M059J (cell line): ENCODE measurements around the gene CARD10. TPM values are rescaled to one million over a fixed set of nuclear protein-coding genes. Genes with fewer than 3 reads are reported as not detected.
"Not testable (repeated sequence)": the region's sequence is repeated elsewhere in the genome, so short reads cannot be mapped to it uniquely, and the experiment has no call there.

ENCODE experiments used
- DNase-seq: peaks from one replicate; pipeline ENCODE4 v3.0.0-alpha.2; 2012; ENCODE audit warnings: low read depth
- total RNA-seq: library from RNA; depleted of rRNA; stranded (reverse); fragments of >200 nt; shearing (Covaris generic); gene quantifications from 2 replicates; pipeline ENCODE4 v1.2.3, GENCODE V29; 2014

Gene CARD10
- total RNA-seq, 1 experiment from 2014 or later: 10.6 TPM

DNA sequence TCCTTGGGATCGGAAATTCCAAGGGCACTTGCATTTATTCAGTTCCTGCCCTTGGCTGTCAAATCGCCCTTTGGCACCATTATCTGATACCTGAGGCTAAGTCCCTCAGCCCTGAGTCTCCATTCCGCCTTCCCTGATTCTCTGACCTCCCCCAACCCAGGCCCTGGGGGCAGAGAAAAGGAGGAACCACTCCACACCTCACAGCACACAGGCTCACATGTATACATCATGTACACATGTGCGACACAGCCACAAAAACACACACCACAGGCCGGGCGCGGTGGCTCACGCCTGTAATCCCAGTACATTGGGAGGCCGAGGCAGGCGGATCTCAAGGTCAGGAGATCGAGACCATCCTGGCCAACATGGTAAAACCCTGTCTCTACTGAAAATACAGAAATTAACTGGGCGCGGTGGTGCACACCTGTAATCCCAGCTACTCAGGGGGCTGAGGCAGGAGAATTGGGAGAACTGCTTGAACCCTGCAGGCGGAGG lies 51.0 kb downstream of the CARD10 start:
- DNase-seq: not testable (repeated sequence)

DNA sequence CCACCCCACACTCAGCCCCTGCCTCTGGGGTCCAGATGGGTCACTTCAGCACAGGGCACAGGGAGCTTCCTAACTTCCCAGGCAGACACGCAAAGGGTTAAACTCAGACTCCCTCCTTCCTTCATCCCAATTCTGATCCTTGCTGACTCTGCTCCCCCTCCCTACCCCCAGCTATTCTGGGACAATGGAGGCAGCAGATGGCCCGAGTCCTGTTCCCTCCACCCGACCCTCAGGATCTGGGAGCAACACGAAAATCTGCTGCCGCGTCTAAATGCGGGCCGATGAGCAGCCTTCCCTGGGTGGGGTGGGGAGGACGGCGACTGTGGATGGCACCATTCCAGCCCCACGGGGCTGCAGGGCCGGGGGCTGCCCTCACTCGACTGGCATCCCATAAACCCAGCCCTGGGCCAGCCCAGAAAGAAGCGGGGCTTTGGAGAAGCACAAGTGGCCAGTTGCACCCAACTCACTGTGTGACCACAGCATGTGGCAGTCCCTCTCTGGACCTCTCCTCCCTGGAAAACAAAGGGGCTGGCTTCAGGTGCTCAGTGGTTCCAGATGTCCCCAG lies 51.7 kb downstream of the CARD10 start:
- no peak for DNase-seq

DNA sequence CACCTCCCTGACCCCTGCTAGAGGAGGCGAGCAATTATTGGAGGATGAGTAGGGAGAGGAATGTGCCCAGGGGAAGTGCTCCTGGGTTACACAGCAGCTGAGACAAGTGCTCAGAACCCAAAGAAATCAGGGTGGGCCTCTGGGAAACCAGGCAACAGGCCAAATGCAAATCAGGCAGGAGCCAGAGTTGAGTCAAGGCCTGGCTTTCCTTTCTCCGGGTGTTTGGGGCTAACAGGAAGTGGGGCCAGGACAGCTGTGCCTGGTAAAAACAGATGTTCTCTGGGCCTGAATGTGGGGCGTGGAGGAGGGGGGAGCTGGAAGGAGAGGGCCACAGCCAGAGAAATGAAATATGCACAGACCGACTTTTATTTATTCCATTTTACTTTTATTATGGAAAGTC lies 55.0 kb downstream of the CARD10 start:
- no peak for DNase-seq

DNA sequence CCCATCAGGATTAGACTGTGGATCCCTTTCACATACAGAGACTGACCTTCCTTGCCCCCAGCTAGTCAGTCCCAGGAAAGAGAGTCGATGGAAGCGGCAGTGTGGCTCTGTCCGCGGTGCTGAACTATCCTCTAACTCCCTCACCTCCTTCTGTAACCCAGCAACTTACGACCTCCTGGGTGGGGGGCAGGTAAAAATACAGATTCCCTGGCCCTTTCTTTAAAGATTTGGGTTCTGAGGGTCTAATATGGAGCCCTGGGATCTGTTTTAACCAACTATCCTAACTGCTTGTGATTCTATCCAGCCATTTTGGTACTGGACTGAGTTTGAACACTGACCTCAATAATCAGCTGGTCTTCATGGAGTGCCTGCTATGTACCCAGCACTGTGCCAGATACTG lies 56.2 kb downstream of the CARD10 start:
- peak; percentile 35 for DNase-seq

DNA sequence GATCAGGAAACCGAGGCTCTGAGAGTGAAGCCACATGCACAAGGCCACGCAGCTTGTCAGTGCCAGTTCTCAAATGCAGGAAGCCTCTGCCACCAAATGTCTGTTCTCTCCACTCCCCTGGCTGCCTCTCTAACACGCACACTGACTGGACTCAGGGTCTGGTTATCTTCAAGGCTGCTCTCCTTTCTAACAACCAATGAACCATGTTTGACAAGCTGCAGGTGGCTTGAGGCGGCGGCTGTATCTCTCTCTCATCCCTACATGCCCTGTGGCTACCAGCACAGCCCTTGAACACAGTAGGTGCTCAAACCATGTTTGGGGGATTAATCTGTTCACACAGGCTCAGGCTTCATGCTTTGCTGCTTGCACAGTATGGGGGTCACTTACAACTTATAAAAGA lies 56.8 kb downstream of the CARD10 start:
- no peak for DNase-seq

DNA sequence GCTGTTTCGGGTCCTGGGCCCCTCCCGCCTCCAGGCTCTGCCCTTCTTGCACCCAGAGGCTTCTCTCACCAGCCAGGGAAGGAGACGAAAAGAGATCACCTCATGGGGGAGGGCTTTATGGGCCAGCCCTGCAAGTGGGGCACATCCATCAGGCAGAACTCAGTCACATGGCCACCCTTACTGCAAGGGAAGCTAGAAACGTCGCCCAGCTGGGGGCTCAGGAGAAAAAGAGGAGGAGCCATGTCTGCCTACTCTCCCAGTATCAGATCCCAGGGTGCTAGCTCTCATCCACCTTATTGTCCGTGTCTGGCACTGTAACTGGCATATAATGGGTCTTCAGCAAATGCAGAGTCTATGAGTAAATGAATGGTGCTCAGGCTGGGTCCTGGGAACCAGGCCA lies 57.3 kb downstream of the CARD10 start:
- DNase-seq: no peak

GRCh38 chr22:37460684-37461083 lies 58.5 kb downstream of the CARD10 start:
- DNase-seq: no peak

GRCh38 chr22:37459206-37459605 lies 60.0 kb downstream of the CARD10 start:
- DNase-seq: no peak

DNA sequence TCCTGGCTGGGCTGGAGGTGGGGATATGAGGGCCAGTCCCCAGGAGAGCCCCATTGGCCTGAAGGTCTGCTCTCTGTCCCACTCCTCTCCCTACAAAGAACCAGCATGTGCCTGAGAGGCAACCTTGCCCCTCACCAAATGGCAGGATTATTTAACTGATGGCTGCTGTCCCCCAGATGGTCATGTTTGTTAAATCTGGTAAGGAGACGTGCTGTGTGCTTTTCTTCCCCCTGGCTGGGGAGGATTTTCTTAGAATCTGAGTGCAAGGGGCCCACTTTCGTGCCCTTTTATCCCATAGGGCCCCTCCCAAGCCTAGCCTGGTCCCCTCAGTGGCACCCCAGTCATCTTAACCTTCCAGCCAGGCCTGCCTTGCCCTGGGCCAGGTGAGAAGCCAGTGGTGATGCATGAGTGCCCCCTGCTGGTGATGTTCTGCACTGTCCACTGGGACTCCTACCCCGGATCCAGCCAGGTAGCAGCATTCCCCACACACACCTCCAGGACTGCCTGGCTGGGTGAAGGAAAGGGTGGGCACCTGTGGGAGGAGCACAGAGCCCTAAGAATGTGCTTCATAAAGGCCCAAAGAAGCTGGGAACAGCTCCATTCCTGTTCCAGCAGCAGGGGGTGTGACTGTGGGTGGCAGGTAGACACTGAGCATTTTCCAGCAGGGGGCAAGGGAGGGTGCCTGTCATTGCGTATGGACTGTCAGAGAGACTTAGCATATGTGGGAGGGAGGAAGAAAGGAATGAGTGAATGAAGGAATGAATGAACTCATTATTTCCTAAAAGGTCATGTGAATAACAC lies 61.9 kb downstream of the CARD10 start:
- DNase-seq: peak; percentile 62

DNA sequence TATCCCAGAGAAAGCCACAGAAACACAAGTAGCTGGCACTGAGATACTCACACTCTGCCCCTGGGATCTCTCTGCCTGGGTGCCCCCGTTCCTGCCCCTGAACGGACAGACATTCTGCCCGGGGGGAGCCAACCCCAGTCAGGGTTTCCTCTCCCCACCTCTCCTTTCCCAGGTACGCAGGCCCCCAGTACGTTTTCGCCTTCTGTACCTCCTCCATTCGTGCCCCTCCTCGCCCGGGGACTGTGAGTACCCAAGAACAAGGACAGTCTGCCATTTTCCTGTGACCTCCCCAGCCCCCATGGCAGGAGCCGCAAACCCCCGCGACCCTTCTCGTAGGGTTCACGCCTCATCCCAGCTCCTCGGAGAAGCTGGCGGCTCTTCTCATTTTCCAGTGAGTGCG lies 62.9 kb downstream of the CARD10 start:
- DNase-seq: no peak

DNA sequence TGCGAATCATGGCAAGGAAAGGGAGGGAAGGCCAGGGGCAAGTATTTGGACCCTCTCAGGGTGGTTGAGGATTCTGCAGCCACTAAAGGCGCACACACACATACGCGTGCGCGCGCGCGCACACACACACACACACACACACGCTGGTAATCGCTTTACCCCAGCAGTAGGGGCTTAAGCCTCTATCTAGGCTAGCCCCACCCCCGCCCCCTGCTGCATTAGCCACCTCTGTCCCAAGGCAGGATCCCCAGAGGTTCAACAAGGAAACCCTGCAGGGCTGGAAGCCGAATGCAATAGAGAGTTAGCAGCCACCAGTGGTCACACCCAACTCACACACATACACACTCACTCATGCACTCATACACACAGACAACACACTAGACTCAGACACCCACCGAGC lies 63.3 kb downstream of the CARD10 start:
- no peak for DNase-seq

DNA sequence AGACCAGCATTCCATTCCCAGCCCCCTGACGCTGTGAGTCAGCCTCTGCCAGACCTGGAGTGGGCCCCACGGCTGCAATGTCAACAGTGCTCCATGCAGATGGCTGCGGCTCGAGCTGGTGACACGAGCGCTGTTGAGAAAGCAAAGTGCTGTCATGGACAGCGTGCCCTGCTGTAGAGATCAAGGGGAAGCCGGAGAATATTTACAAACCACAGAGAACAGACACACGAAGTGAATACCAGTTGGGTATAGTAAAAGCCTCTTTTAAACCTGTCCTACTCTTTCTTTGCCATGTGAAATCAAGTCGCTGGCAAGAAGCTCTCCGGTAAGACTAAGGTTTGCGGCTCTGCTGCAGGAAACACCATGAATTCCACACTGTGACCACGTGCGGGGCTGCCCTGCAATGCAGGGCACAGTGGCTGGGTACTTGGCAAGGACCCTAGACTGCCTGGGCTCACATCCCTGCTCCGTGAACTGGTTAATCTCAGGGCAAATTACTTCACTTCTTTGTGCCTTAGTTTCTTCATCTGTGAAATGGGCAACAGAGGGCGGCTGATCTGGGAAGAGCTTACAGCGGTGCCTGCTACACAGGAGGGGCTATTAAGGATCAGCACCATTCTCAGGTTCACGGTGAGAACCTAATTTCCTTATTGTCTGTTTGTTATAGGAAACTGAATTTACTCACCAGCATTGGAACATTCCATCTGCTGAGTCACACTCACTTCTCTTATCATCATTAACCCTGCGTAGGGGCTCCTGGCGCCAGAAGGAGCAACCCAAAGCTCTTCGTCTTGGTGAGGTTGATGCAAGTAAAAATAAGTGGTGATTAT lies 64.1 kb downstream of the CARD10 start:
- peak; percentile 93 for DNase-seq

DNA sequence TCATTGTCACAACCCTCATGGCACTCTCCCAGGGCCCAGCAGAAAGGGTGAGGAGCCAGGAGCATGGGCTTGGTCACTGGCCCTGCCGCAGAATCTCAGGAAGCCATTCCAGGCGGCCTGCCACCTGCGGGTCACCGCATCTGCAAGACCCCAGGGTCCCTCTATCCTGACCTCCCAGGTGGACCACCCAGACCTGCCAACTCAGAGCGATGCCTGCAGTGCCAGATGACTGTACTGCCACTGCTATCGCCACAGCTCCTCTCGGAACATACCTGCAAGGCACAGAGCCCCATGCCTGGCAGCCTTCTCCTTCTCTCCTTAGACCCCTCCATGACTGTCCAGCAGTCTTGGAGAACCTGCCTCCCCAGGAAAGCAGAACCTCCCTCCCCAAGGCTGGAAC lies 65.5 kb downstream of the CARD10 start:
- no peak for DNase-seq

GRCh38 chr22:37451218-37451617 lies 68.0 kb downstream of the CARD10 start:
- DNase-seq: no peak

DNA sequence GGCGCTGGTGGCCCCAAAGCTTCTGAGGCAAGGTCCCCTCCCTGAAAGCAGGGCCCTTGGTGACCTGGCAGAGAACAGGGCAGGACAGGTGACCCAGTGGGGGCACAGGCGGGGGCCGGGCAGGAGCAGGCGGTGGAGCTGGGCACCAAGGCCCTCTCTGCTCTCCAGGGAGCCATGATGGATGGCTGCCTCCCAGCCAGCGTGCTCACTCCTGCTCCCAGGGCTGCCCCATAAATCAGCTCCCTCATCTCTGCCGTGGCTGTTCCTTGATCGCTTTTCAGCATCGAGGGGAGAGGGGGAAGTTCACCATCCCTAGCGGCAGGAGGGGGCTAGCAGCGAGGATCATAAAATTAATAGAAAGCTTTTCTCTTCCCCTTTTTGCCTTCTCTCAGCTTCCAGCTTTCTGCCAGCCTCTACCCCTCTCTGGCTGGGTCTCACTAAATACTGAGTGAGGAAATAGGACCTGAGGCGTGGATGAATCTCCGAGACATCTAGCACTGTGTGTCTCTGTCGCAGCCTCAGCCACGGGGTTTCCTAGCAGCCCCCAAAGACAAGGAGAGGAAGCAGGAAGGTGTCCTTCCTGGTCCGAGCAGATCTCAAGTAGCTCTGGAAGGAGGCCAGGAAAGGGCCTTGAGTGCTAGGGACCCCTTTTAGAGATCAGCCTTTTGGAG lies 69.7 kb downstream of the CARD10 start:
- no peak for DNase-seq

- no peak for DNase-seq
Observed at GRCh38 chr22:37448516-37449127, 70.6 kb downstream of the CARD10 start.

DNA sequence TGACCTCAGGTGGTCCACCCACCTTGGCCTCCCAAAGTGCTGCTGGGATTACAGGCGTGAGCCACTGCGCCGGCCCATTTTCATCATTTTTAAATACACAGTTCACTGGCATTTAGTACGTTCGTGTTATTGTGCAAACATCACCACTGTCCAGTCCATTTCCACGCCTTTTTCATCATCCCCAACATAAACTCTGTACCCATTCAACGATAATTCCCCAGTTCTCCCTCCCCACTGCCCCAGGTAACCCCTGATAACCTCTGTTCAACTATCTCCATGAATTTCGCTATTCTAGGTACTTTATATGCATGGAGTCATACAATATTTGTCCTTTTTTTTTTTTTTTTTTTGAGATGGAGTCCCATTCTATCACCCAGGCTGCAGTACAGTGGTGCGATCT lies 73.7 kb downstream of the CARD10 start:
- DNase-seq: no peak

DNA sequence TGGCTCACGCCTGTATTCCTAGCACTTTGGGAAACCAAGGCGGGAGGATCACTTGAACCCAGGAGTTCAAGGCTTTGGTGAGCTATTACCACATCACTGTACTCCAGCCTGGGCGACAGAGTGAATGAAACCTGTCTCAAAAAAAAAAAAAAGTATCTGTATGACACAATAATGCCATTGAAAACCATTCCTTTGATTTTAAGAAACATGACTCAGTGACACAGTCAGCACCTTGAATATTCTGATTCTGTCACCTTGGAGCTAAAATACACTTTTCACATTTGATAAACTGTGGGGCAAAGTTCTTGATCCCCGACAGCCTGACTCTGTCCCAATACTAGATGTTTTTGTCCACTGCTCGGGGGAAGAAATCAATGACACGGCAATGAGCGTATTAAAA lies 75.2 kb downstream of the CARD10 start:
- DNase-seq: no peak

DNA sequence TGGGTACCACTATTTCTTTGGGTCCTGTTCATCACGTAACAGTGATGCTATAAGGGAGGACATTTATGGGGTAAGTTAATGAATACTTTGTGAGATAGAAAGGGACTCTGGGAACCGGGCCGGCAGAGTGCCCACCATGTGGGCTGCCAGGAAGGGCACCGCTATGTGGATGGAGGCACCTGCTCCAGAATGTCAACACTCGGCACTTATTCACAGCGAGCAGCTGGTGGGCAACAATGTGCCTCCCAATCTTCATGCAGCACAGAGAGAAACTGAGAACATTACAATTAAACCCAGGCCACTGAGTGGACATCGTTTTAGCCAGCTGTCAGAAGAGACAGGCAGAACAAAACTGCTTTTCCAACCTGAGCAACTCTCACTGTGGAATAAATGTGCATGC lies 76.1 kb downstream of the CARD10 start:
- DNase-seq: no peak

GRCh38 chr22:37442537-37442936 lies 76.7 kb downstream of the CARD10 start:
- peak; percentile 51 for DNase-seq

DNA sequence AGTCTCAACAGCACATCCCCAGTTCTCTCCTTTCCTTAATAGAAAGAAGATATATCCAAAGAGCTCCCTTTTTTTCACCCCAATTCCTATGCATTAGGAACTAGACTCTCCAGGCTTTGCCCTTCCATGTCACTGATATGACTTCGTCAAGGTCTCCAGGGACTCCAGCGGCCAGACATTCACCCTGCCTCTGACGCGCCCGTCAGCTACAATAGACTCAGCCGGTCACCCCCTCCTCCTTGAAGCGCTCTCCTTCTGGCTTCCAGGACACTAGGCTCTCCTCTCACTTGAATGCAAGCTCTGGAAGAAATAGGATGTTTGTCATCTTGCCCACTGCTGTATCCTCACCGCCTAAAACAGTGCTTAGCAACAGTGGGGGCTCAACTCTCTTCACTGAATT lies 77.1 kb downstream of the CARD10 start:
- DNase-seq: no peak

DNA sequence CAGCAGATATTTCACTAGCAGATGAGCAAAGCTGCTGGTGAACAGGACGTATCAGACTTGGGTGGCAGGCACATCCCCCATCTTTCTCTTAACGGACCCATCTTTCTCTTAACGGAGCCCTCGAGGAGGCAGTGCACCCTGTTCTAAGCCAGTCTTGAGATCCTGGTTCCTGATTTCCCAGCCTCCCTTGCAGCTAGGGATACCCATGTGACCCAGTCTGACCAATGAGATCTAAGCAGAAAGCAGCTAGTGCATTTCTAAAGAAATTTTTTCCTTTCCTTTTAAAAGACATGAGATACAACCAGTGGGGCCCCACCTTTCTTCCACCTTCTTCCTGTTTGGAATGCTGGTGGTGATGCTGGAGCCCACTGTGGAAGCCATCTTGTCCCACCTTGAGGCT lies 78.3 kb downstream of the CARD10 start:
- DNase-seq: no peak
